Measurements from ENCODE around the gene LYRM4. TPM values are rescaled to one million over a fixed set of nuclear protein-coding genes. Genes with fewer than 3 reads are reported as not detected.

The LYRM4 gene
- total and polyA plus RNA-seq, 2 experiments from 2014 or later: 51.0 to 62.0 TPM

GRCh38 chr6:5259428-5259827 is 1.3 kb downstream of the LYRM4 start:
- Mint-ChIP-seq H3K4me3 (peak overlapping the region; percentile 96), H3K27me3 (ENCODE audit: insufficient read depth, low read depth, poor library complexity) (peaks cover 14% of the 10 kb centered on the region), H3K27ac (peak overlapping the region; percentile 99), H3K4me1 (peaks cover 8% of the 10 kb centered on the region), H3K36me3 (ENCODE audit: low read depth) (peaks cover 33% of the 10 kb centered on the region), H3K9me3 (peaks cover 7% of the 10 kb centered on the region; the same call in 2 of the 3 replicates)
- TF ChIP-seq NANOG (IDR thresholded peaks at IDR 0.05; ENCODE audit: borderline replicate concordance) (no peak), JUNB (IDR thresholded peaks at IDR 0.05; ENCODE audit: unreplicated experiment) (no peak), CTCF (conservative IDR thresholded peaks at IDR 0.05; ENCODE audit: low read depth in 2 of 2) (no peak), ZNF114 (CRISPR knock-in tag; IDR thresholded peaks at IDR 0.05) (no peak), EZH2 (IDR thresholded peaks at IDR 0.05; ENCODE audit: low read depth, unreplicated experiment) (no peak), STAT1 (IDR thresholded peaks at IDR 0.05; ENCODE audit: unreplicated experiment) (no peak), ZNF331 (CRISPR knock-in tag; IDR thresholded peaks at IDR 0.05; ENCODE audit: low read depth) (no peak), ZNF462 (CRISPR knock-in tag; IDR thresholded peaks at IDR 0.05) (no peak), POLR2AphosphoS5 (IDR thresholded peaks at IDR 0.05; ENCODE audit: low read depth) (no peak), ETS1 (IDR thresholded peaks at IDR 0.05) (no peak), EZH2phosphoT487 (IDR thresholded peaks at IDR 0.05; ENCODE audit: unreplicated experiment) (no peak), REST (IDR thresholded peaks at IDR 0.05; ENCODE audit: unreplicated experiment) (no peak), CREB1 (CRISPR knock-in tag; IDR thresholded peaks at IDR 0.05; ENCODE audit: low read depth) (no peak)
- Histone ChIP-seq H4K20me1 (replicated peaks; ENCODE audit: insufficient read depth) (peaks cover 7% of the 10 kb centered on the region; the same call in 1 of the 2 replicates), H3K27me3 (ENCODE audit: insufficient read depth) (no peaks in the 10 kb centered on the region), H3K9me2 (ENCODE audit: insufficient read depth) (no peaks in the 10 kb centered on the region), H3K4me3 (peak overlapping the region; percentile 98), H3K4me2 (peak overlapping the region; percentile 87), H3K79me2 (replicated peaks; ENCODE audit: insufficient read depth) (peaks cover 79% of the 10 kb centered on the region), H3F3A (replicated peaks; ENCODE audit: low read depth) (0 out of 2 replicates have a peak, but pooled peaks cover 6% of the 10 kb centered on the region), H2AFZ (no peak overlapping the region), H3K36me3 (ENCODE audit: insufficient read depth) (peaks cover 4% of the 10 kb centered on the region; the same call in 1 of the 2 replicates), H3K27ac (ENCODE audit: low read depth) (no peak overlapping the region), H3K4me1 (ENCODE audit: insufficient read depth) (peaks cover 10% of the 10 kb centered on the region)
- ATAC-seq: no peak
- DNase-seq (ENCODE audit: low spot score): no peak
